Stimulated activated CD8-positive, alpha-beta memory T cell treated with anti-CD3 and anti-CD28 coated beads, Interleukin-15, amount 100 ng/mL, for 4 hours (primary cell): ENCODE results near the gene GOLT1B.

Source experiments
- DNase-seq, 2 donors: peaks; one replicate each; pipeline ENCODE4 v3.0.0-alpha.2; 2020; ENCODE audit warnings: low read depth in 2 of 2

Gene GOLT1B

DNA sequence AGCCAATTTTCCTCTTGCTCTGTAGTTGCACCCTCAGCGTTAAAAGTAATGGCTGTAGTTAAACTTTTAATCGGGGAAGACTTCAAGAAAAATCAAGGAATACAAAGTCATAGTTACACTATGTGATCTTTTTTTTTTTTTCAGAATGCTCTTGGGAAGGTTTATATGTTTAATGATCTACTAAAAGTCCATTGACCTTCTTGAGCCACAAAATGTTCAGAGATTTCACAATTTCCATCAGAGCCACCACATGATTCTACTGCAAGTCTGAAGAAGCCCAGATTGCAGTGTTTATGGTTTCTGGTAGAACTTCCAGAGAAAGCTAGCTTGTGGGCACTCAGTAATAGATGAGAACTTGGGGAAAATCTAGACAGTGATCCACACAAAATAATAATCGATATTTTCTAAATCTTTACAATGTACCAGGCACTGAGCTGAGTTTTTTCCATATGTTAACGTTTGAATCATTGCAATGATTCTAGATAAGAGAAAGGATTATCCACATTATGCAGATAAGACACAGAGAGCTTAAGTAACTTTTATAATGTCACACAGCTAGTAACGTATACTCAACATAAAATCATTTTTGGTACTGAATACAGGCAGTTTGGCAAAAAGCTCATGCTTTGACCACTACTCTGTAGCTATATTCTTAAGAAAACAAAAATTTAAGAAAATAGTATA is 64.8 kb downstream of the GOLT1B start:
- no peak for DNase-seq

DNA sequence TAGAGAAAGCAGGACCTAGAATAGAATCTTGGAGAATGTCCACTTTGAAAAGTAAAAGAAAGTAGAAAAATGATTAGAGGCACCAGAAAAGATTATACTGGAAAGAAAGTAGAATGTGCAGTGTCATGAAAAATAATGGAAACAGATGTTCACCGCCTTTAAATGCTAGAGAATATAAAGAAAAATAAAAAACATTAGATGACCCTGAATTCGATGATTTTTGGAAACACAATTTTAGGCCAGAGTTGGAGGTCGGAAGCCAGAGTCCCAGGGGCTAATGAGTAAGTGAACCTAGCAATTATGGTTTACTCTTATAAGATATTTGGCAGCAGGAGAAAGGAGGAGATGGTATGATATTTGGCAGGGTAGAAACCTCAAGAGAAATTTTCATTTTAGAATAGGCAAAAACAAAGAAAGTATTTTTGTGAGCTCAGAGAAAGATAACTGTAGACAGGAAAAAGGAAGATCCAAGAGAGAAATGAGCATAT is 65.4 kb downstream of the GOLT1B start:
- DNase-seq = no peak
